Right kidney (tissue), 1 donor: ENCODE measurements around the gene ARHGAP26.

Source experiments
- DNase-seq: peaks from one replicate; pipeline ENCODE4 v3.0.0-alpha.2; 2016

ARHGAP26 gene

GRCh38 chr5:142874540-142874939 lies 104.4 kb downstream of the ARHGAP26 start:
- no peak for DNase-seq

- DNase-seq: no peak
Measured at GRCh38 chr5:142875936-142876335, 105.8 kb downstream of the ARHGAP26 start.

GRCh38 chr5:142876817-142877216 lies 106.6 kb downstream of the ARHGAP26 start:
- no peak for DNase-seq

GRCh38 chr5:142878111-142878510 lies 107.9 kb downstream of the ARHGAP26 start:
- DNase-seq: no peak

GRCh38 chr5:142878638-142879037 lies 108.5 kb downstream of the ARHGAP26 start:
- no peak for DNase-seq

GRCh38 chr5:142881076-142881783 lies 111.1 kb downstream of the ARHGAP26 start:
- no peak for DNase-seq

- no peak for DNase-seq
Measured at GRCh38 chr5:142881784-142882126, 111.6 kb downstream of the ARHGAP26 start.

GRCh38 chr5:142883025-142883424 lies 112.8 kb downstream of the ARHGAP26 start:
- DNase-seq: no peak

GRCh38 chr5:142883438-142883837 lies 113.3 kb downstream of the ARHGAP26 start:
- no peak for DNase-seq

- DNase-seq: no peak
Measured at GRCh38 chr5:142884029-142884428, 113.9 kb downstream of the ARHGAP26 start.

- no peak for DNase-seq
Measured at GRCh38 chr5:142886211-142886610, 116.0 kb downstream of the ARHGAP26 start.

GRCh38 chr5:142886956-142887355 lies 116.8 kb downstream of the ARHGAP26 start:
- DNase-seq: no peak

GRCh38 chr5:142888469-142889085 lies 118.4 kb downstream of the ARHGAP26 start:
- no peak for DNase-seq

- DNase-seq: no peak
Measured at GRCh38 chr5:142892021-142892420, 121.8 kb downstream of the ARHGAP26 start.

- no peak for DNase-seq
Measured at GRCh38 chr5:142894315-142894714, 124.1 kb downstream of the ARHGAP26 start.

GRCh38 chr5:142894749-142895148 lies 124.6 kb downstream of the ARHGAP26 start:
- DNase-seq: no peak

- DNase-seq: no peak
Measured at GRCh38 chr5:142896325-142897007, 126.3 kb downstream of the ARHGAP26 start.

- DNase-seq: no peak
Measured at GRCh38 chr5:142897328-142897727, 127.2 kb downstream of the ARHGAP26 start.

GRCh38 chr5:142900927-142901326 lies 130.8 kb downstream of the ARHGAP26 start:
- DNase-seq: no peak

- no peak for DNase-seq
Measured at GRCh38 chr5:142901476-142902185, 131.5 kb downstream of the ARHGAP26 start.

GRCh38 chr5:142902186-142902965 lies 132.2 kb downstream of the ARHGAP26 start:
- DNase-seq: no peak

GRCh38 chr5:142904416-142904815 lies 134.2 kb downstream of the ARHGAP26 start:
- DNase-seq: no peak
